Thyroid gland (tissue), 4 donors: Measurements from ENCODE around the gene LRRC59. TPM values are rescaled to one million over a fixed set of nuclear protein-coding genes. Genes with fewer than 3 reads are reported as not detected.

Experiments
- DNase-seq, 2 donors: peaks; one replicate each; pipeline ENCODE4 v3.0.0-alpha.2; 2019
- H3K27ac ChIP-seq, 3 donors: fragments of 200-600 bp; sonication (generic); 1 replicate in 2 of 3; 2 replicates in 1 of 3; pipeline ENCODE4 v1.5.1; 2016 to 2019; ENCODE audit warnings: mild to moderate bottlenecking in 1 of 3, moderate library complexity in 1 of 3
- H3K27me3 ChIP-seq: fragments of 200-600 bp; sonication (generic); one replicate; pipeline ENCODE4 v1.5.1; 2019
- H3K36me3 ChIP-seq, 2 donors: fragments of 200-600 bp; sonication (generic); one replicate each; pipeline ENCODE4 v1.5.1; 2016 to 2019
- H3K4me1 ChIP-seq, 2 donors: fragments of 200-600 bp; sonication (generic); one replicate each; pipeline ENCODE4 v1.5.1; 2017 to 2019
- H3K4me3 ChIP-seq, 3 donors: fragments of 200-600 bp; sonication (generic); replicated peaks in 1 of 3; 1 replicate in 2 of 3; 2 replicates in 1 of 3; pipeline ENCODE4 v1.5.1; 2016; ENCODE audit warnings: mild to moderate bottlenecking in 1 of 3
- H3K9me3 ChIP-seq: fragments of 200-600 bp; sonication (generic); one replicate; pipeline ENCODE4 v1.5.1; 2017
- POLR2A ChIP-seq, 2 donors: fragments of 450-650 bp; IDR thresholded peaks; one replicate each; pipeline ENCODE4 v1.6.1; 2017; ENCODE audit warnings: antibody characterized with exemption in 2 of 2, mild to moderate bottlenecking in 2 of 2, moderate library complexity in 1 of 2
- WGBS, 2 donors: methylation state at CpG; one replicate each; pipeline ENCODE4 v1.1.5; 2017; 5-methylcytosine and 5-hydroxymethylcytosine counted together
- intact Hi-C: fragments of 100-400 bp; cut with DNase I; formaldehyde crosslinking; loops from one replicate; pipeline ENCODE4 v1.15.1; 2023
- total RNA-seq, 4 donors: library from RNA; depleted of rRNA; stranded (reverse); fragments of >200 nt; gene quantifications; one replicate each; pipeline ENCODE4 v1.2.3, GENCODE V29; 2016
- TF ChIP-seq, protein P1 (sequence below), 6 experiments: fragments of 200-600 bp in 3 of 6; fragments of 450-650 bp in 3 of 6; sonication (generic) in 3 of 6; IDR thresholded peaks; one replicate each; pipeline ENCODE4 v1.5.1; 2016 to 2019; ENCODE audit warnings: antibody characterized with exemption in 6 of 6, mild to moderate bottlenecking in 2 of 6, inconsistent platforms in 1 of 6, moderate library complexity in 1 of 6

LRRC59 gene
- total RNA-seq, 4 donors from 2014 or later = 57.4 to 91.0 (median 77.5) TPM

DNA sequence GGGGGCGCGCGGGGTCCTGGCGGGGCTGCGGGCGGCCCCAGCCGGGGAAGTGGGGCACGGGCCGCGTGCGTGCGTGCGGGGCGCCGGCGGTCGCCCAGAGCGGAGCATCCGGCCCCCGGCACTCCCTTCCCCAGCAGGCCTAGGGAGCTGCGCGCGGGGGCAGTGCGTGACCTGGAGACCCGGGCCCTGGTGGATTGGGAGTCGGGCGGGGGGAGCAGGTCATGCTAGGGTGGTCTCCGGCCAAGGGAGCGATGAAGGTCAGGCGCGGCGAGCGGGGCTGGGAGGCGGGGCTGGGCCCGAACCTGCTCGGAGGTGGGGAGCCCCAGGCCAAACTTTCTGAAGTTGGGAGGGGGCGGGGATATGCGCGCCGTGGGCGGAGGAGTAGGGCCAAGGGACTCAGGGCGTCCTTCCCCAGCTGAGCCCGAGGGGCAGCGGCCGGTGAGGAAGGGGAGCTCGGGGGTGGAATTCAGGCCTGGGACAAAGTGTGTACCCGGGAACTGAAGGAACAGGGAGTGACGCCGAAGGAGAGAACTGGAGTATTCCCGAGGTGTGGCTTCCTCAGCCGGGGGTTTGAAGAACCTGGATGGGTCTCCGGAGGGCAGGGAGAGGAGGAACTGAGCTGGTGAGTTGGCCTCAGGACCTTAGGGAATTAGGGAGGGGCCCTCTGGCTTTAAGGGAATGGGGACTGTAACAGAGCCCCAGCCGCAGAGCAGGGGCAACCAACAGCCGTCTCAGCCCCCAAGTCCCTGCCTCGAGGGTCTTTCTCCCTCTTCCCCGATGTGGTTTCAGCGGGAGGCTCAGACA, 50.8 kb downstream of the LRRC59 start:
- Histone ChIP-seq H3K4me1 (peaks cover 15 to 17% of the 10 kb centered on the region in 2 donors), H3K27ac (peak overlapping the region in 2 of 3 donors; percentile 3 to 24), H3K4me3 (peak overlapping the region in 2 of 3 donors; percentile 62 to 85), H3K9me3 (no peaks in the 10 kb centered on the region), H3K36me3 (no peaks in the 10 kb centered on the region), H3K27me3 (no peaks in the 10 kb centered on the region)
- intact Hi-C loops = no loop called here
- TF ChIP-seq POLR2A (IDR thresholded peaks at IDR 0.05) = no peak
- TF ChIP-seq, protein P1, sequence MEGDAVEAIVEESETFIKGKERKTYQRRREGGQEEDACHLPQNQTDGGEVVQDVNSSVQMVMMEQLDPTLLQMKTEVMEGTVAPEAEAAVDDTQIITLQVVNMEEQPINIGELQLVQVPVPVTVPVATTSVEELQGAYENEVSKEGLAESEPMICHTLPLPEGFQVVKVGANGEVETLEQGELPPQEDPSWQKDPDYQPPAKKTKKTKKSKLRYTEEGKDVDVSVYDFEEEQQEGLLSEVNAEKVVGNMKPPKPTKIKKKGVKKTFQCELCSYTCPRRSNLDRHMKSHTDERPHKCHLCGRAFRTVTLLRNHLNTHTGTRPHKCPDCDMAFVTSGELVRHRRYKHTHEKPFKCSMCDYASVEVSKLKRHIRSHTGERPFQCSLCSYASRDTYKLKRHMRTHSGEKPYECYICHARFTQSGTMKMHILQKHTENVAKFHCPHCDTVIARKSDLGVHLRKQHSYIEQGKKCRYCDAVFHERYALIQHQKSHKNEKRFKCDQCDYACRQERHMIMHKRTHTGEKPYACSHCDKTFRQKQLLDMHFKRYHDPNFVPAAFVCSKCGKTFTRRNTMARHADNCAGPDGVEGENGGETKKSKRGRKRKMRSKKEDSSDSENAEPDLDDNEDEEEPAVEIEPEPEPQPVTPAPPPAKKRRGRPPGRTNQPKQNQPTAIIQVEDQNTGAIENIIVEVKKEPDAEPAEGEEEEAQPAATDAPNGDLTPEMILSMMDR (IDR thresholded peaks at IDR 0.05) = no peak
- WGBS, 2 donors = 0 to 2% methylated on average over 19 to 24 of the region's 57 CpGs
- peak; percentile 54 to 65 for DNase-seq

DNA sequence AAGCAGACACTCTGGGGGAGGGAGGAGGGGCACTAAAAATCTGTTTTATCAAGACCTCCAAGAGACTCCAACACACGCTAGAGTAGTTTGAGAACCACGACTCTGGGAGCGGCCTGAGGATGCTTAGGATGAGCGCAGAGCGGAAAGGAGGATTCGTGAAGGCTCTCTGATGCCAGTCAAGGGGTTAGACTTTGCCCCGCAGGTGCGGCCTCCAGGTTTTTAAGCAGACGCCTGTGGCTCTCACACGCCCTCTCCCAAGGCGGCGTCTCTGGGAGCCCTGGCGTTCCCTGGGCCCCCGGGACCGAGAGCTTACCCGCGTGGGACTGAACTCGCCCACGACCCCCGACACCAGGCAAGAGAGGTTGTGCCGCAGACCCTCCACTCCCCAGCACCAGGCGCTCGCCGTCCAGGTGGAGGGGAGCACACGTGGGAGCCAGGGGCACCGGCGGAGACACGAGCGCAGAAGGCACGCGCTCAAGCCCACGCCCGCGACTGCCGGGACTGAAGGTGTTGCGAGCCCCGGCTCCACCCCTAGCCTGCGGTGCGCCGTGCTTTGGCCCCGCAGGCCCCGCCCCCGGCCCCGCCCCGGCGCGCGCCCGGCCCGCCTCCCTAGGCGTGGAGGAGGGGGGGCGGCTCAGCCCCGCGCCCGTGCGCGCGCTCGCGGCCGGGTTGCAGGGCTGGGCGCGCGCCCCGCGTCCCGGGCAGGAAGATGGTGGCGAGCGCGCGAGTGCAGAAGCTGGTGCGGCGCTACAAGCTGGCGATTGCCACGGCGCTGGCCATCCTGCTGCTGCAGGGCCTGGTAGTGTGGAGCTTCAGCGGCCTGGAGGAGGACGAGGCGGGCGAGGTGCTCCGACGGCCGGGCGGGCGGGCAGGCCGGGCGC, 51.7 kb downstream of the LRRC59 start, which contains the start of gene XYLT2:
Gene XYLT2 (plus strand): TSS at position 695 of the 881 bp plus-strand sequence. CDS start 15 bp downstream, at position 710.
- intact Hi-C loops = no loop called here
- Histone ChIP-seq H3K9me3 (no peaks in the 10 kb centered on the region), H3K36me3 (no peaks in the 10 kb centered on the region), H3K4me1 (peaks cover 15 to 17% of the 10 kb centered on the region in 2 donors), H3K4me3 (peak within 1 kb of the TSS in 2 of 3 donors; percentile 62 to 85), H3K27me3 (no peaks in the 10 kb centered on the region), H3K27ac (peak within 1 kb of the TSS in 2 of 3 donors; percentile 3 to 24)
- 3 to 25% methylated on average over 10 to 33 of the region's 87 CpGs for WGBS, 2 donors
- TF ChIP-seq, protein P1 (IDR thresholded peaks at IDR 0.05) = no peak
- peak in 1 of 2 donors; percentile 75 for TF ChIP-seq POLR2A (IDR thresholded peaks at IDR 0.05)
- peak; percentile 87 to 89 for DNase-seq

DNA sequence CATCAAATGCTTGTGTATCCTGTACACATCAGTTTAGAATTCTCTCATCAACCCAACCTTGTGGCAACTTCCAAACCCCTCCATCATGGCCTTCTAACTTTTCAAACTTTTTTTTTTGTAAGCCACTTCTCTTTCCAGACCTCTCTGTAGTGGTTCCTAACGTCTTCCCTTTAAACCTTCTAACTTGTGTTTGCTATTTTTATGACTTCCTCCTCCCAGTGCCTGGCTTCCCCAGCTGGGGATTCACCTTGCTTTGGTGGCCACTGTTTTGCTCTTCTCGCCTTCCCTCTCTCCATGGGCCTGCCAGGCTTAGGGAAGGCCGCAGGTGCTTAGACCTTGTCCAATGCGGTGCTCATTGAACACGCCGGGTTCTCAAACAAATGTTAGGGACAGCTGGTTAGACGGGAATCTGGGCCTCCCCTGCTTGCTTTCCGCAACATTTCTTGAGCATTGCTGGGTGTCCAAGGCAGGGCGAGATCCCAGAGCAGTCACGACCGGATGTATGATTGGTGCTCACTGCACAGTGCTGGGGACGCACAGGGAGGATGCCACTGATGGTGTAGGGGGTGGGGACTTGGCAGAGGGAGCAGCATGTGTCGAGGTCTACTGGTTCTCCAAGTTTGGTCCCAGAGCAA, 52.5 kb downstream of the LRRC59 start:
- WGBS, 2 donors = 73% methylated on average over 13 of the region's 13 CpGs
- Histone ChIP-seq H3K4me3 (no peak overlapping the region), H3K27ac (no peak overlapping the region), H3K9me3 (no peaks in the 10 kb centered on the region), H3K36me3 (no peaks in the 10 kb centered on the region), H3K27me3 (no peaks in the 10 kb centered on the region), H3K4me1 (peaks cover 15 to 17% of the 10 kb centered on the region in 2 donors)
- no peak for DNase-seq
- no peak for TF ChIP-seq POLR2A (IDR thresholded peaks at IDR 0.05)
- TF ChIP-seq, protein P1 (IDR thresholded peaks at IDR 0.05) = no peak
- intact Hi-C loops = no loop called here

DNA sequence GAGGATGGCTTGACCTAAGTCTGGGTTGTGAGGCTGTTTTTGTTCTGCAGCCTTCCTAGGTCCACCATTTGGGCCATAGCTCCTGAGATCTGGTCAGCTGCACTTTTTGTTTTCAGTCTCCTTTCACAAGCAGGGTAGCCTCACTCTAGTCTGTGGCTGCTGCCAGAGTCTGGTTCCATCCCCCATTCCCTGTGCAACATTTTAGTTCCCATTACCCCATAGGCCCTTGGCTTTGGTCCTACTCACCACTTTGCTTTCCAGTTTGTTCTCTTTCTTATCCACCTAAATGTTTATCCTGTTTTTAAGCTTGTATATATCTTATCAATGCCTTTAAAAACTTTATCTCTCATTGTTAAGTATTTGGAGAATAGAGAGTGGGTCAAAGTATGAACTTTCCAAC, 57.9 kb downstream of the LRRC59 start:
- Histone ChIP-seq H3K27ac (no peak overlapping the region), H3K4me3 (no peak overlapping the region), H3K4me1 (no peaks in the 10 kb centered on the region), H3K27me3 (no peaks in the 10 kb centered on the region), H3K9me3 (no peaks in the 10 kb centered on the region), H3K36me3 (no peaks in the 10 kb centered on the region)
- intact Hi-C loops = no loop called here
- DNase-seq = no peak
- TF ChIP-seq, protein P1 (IDR thresholded peaks at IDR 0.05) = no peak
- no peak for TF ChIP-seq POLR2A (IDR thresholded peaks at IDR 0.05)
